ENCODE measurements around the gene SNX5.
A peak's percentile ranks its signal among the peaks of the same experiment; 100 is the strongest.

Gene SNX5

DNA sequence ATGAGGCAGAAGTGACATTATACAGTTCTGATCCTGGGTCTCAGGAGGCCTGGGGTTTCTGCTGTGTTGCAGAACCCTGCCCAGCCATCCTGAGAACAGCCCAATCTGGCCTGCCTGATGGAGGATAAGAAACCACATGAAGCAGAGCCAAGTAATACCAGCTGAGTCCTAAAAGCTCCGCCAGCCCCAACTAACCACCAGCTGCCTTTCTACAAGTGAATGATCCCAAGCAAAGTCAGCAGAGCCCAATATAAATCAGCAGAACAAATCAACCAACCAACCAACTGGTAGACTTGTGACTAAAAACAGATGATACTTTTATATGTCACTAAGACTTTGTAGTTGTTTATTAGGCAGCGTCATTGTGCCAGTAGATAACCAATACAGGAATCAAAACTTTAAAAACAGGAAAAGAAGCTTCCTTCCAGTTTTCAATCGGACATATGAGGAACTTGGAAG, 52.1 kb downstream of the SNX5 start:
- no peak for DNase-seq (ENCODE audit: low read depth)

DNA sequence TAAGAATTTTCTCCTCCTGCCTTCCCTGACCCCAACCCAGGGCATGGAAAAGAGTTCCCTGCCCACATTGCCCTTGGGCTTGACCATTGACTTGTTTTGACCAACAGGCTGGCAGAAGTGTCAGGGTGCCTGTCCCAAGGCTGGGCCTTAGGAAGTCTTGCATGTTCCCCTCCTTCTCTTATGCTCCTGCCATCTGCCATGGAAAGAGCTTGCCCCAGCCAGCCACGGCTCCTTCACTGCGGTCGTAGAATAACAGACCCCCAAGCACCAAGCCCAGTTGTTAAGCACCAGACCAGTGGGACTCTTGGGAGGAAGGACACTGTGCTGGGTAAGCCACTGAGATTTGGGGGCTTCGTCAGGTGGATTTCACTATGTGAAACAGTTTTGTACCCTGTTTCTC, 53.6 kb downstream of the SNX5 start:
- DNase-seq (ENCODE audit: low read depth) = no peak

DNA sequence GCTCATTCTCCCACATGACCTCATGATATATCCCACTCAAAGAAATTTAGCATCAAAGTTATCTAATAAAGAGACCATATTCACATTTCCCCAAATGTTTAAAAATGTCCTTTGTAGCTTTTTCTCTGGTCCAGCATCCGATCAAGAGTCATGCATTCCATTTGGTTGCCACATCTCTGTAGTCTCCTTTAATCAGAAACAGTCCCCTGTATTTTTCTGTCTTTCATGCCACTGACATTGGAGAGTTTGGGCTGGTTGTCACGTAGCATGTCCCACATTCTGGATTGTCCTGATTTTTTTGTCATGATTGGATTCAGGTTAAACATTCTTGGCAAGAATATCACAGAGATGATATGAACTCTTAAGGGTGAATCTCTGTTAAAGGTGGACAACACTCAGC, 55.7 kb downstream of the SNX5 start:
- no peak for DNase-seq (ENCODE audit: low read depth)

DNA sequence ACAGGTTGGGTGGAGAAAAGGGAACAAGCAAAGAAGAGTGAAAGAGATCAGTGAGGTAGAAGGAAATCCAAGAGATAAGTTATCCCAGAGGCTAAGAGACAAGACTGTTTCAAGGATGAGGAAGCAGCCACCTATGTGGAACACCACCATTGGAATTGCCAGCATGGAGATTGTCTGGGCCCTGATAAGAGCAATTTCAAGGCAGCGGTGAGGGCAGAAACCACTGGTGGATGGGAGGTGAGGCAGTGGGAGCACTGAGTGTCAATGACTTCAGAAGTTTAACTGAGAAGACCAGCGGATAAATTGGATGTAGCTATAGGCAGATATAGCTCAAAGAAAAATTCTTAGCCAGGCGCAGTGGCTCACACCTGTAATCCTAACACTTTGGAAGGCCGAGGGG, 56.7 kb downstream of the SNX5 start:
- no peak for DNase-seq (ENCODE audit: low read depth)

DNA sequence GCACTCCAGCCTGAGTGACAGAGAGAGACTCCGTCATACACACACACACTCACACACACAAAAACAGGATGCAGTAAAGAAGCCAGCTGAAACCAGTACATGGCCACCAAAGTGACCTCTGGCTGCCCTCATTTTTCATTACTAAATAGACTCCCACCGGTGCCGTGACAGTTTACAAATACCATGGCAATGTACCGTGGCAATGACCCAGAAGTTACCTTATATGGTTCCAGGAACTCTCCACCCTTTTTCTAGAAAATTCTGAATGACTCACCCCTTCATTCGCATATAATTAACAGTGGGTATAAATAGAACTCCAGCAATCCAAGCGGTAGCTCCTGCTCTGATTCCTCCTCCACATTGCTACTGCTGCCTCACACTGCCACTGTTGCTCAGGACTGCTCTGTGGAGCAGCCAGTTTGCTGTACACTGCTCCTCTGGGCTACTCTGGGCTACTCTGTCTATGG, 57.7 kb downstream of the SNX5 start:
- DNase-seq (ENCODE audit: low read depth) = peak; percentile 84

DNA sequence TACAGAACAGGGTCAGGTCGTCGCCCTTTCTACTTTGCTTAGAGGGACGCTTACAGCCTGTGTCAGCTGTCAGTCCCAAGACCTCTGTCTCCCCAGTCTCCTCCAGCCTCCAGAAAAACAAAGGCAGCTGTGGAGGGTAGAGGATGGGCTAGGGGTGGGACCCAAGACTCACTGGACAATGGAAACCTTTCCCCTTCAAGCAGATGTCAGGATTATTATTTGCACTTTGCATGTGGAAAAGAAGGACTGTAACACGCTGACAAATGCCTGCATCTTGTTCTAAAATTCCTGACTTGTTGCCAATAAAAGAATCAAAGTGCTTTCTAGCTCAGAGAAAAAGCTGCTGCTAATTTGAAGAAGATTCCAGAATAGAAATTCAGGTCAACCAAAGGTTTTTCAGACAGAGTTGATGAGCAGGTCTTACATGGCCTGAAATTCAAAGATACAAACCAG, 58.7 kb downstream of the SNX5 start:
- DNase-seq (ENCODE audit: low read depth) = no peak

DNA sequence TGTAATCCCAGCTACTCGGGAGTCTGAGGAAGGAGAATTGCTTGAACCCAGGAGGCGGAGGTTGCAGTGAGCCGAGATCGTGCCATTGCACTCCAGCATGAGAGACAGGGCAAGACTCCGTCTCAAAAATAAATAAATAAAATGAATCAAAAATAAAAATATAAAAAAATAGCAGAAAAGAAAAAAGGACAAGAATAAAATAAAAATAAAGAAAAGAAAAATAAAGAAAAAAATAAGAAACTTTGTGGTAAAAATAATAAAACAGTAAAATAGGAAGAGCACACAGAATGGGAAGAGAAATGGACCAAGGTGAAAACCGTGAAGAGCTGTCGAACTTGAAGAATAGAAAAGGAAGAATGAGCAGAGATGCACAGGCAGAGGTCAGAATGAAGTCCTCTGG, 63.0 kb downstream of the SNX5 start:
- no peak for DNase-seq (ENCODE audit: low read depth)

DNA sequence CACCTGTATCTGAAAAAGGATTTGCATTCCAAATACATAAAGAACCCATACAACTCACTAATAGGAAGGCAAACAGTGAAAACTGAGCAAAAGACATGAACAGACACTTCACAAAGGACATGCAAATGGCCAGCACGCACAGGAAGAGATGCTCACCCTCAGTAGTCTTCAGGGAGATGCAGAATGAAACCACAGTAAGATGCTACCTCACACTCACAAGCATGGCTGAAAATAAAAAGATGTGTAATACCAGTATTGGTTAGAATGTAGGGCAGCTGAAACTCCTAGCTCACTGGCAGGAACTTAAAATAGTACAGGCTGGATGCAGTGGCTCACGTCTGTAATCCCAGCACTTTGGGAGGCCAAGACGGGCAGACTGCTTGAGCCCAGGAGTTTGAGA, 64.6 kb downstream of the SNX5 start:
- DNase-seq (ENCODE audit: low read depth) = no peak

DNA sequence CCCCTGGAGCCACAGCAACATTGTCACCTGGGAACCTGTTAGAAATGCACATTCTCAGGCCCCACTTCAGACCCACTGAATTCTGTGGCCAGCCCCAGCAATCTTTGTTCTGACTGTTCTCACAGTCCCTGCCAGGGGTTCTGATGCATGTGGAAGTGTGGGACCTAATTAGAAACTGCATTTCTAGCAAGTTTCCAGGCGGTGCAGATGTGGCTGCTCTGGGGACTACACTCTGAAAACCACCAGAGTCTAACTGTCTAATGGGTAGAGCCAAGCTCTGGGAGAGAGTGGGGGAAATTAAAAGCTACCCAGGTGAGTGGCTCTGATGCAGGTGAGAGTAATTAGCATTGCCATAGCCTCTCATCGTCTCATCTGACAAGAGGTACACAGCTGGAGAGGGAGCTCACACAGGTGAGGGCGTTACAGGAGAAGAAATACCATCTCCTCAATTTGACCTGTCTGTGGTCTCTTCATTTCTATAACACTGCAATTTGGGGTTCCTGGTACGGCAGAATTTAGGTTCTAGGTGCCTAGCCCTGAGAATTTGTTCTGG, 66.0 kb downstream of the SNX5 start:
- DNase-seq (ENCODE audit: low read depth) = no peak

DNA sequence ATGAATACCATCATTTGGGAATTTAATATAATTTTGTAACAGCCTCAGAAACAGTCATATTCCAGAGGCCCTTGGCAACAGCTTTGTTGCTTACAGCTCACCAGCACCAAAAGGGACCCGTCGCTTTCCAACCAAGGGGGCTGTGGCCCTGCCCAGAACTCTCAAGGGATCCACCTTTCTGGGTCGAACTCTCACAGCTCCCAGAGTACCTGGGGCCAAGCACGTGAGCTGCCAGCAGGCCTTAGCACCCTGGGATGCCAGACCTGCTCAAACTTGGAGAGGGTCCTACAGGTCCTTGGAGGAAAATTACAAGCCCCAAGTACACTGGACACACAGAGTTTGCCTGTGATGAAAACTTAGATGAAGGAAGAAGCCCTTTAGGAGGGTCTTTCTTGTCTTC, 66.6 kb downstream of the SNX5 start:
- DNase-seq (ENCODE audit: low read depth) = no peak

DNA sequence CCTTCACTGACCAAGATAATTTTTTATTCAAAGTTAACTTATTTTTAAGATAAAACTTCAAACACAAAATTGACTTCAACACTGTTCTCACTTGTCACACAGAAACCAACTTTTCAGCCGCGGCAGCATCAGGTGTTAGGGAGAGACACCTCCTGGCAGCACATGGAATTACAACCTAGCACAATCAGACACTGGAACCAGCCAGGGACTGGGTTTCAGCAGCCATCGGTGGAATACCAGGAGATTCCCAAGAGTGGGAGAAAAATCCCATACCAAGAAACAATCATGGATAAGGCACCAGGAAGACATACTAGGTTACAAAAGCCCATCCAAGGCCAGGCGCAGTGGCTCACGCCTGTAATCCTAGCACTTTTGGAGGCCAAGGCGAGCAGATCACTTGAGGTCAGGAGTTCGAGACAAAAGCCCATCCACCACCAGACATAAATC, 70.0 kb downstream of the SNX5 start:
- peak; percentile 62 for DNase-seq (ENCODE audit: low read depth)

DNA sequence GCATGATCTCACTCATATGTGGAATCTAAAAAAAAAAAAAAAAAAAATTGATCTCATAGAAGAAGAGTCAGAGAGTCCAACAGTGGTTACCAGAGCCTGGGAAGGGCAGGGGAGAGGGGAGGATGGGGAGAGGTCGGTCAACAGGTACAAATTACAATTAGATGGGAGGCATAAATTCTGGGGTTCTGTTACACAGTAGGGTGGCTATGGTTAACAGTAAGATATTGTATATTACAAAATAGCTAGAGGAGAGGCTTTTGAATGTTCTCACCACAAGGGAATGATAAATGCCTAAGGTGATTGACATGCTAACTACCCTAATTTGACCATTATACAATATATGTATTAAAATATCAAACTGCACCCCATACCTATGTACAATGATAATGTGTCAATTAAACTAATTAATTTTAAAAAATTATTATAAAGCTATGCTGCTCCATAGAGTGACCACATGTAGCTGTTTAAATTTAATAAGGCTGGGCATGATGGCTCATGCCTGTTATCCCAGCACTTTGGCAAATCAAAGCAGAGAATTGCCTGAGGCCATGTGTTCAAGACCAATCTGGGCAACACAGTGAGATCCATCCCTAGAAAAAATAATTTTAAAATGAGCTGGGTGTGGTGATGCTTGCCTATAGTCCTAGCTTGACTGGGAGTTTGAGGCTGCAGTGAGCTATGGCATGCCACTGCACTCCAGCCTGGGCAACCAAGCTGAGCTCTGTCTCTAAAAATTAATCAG, 70.9 kb downstream of the SNX5 start:
- DNase-seq (ENCODE audit: low read depth) = no peak

DNA sequence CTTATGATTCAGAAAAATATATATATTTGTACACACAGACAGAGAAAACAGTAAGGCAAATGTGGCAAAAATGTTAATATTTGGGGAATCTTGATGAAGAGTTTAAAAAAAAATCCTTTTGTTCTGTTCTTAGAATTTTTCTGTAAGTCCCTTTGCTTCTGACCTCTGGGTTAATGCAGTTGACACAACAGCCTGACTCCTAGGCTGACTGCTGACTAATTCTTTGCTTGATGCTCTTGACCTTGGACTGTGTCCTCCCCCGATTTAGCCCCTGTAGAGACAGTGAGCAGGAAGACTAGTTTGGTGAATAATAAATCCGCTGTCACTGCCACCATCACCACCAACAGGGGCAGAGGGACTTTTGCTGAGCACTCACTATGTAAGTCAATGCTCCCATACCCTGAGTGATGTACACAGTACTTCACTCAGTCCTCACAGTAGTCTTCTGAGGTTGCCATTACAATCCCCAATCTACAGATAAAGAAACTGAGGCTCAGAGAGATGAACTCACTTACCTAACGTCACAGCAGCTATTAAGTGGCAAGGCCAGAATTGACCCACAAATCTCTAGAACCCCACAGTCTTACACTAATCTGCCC, 71.7 kb downstream of the SNX5 start:
- no peak for DNase-seq (ENCODE audit: low read depth)

DNA sequence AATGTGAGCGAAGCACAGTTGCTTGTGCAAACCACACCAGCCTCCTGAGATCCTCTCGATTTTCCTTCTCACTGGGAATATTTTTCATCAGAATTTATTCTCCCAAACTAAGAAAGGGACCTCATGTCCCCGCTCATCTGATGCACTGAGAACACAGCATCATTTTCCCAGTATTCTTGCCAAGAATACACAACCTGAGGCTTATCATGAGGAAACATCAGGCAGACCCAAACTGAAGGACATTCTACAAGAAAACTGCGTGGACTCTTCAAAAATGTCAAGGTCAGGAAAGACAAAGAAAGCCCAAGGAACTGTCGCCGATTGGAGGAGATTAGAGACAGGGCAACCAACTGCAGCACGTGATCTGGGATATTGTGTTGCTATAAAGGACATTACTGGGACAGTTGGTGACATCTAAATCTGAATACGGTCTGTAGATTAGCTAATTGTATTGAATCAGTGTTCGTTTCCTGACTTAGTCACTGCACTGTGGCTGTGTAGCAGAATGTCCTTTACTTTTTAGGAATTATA, 72.3 kb downstream of the SNX5 start:
- DNase-seq (ENCODE audit: low read depth) = no peak

DNA sequence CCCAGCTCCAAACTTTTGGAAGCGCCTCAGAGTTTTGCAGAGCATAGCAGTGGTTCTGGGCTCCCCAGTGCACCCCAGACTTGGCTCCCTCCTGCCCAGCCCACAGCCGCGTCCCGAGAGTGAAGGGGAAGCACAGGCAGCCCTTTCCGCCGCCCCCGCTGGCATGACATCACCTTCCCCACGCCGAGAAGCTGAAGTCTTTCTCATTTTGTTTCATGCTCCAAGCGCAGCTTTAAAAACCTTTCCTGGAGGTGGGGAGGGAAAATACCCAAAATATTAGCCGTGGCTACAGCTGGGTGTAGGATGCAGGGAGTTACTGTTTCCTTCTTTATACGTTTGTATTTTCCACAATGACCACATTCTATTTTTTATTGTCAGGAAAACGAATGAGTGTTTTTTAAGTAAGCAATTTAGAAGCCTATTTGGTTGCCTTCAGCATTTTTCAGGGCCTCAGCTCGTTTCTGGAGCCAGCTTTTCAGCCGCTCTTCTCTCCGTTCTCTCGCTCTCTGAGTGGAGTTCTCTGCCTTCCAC, 72.9 kb downstream of the SNX5 start:
- peak; percentile 43 for DNase-seq (ENCODE audit: low read depth)

DNA sequence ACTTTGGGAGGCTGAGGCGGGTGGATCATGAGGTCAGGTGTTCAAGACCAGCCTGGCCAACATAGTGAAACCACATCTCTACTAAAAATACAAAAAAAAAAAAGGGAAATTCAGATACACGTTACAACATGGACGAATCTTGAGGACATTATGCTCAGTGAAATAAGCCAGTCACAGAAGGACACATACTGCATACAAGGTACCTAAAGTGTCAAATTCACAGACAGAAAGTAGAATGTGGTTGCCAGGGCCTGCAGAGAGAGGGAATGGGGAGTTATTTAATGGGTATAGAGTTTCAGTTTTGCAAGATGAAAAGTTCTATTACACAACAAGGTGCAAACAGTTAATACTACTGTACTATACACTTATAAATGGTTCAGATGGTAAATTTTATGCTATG, 75.1 kb downstream of the SNX5 start:
- no peak for DNase-seq (ENCODE audit: low read depth)

DNA sequence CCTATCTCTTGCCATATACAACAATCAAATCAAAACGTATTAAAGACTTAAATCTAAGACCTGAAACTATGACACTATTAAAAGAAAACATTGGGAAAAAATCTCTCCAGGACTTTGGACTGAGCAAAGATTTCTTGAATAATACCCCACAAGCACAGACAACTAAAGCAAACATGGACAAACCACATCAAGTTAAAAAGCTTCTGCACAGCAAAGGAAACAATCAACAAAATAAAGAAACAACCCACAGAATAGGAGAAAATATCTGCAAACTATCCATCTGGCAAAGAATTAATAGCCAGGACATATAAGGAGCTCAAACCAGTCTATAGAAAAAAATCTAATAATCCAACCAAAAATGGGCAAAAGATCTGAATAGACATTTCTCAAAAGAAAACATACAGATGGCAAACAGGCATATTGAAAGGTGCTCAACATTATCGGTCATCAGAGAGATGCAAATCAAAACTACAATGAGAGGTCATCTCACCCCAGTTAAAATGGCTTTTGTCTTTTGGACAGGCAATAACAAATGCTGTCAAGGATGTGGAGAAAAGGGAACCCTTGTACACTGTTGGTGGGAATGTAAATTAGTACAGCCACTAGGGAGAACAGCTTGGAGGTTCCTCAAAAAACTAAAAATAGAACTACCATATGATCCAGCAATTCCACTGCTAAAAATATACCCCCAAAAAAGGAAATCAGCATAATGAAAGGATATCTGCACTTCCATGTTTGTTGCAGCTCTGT, 76.2 kb downstream of the SNX5 start:
- no peak for DNase-seq (ENCODE audit: low read depth)
